H9 (cell line): ENCODE measurements around the gene CMTM4. TPM values are rescaled to one million over a fixed set of nuclear protein-coding genes. Genes with fewer than 3 reads are reported as not detected.

Experiments
- DNase-seq: peaks from one replicate; pipeline ENCODE4 v3.0.0-alpha.2; 2017
- H2AFZ ChIP-seq: one replicate; pipeline ENCODE4 v1.6.1; 2013; ENCODE audit warnings: mild to moderate bottlenecking, low read length, control low read depth, moderate library complexity
- H2AK5ac ChIP-seq: 2 replicates; pipeline ENCODE4 v1.6.1; 2013; ENCODE audit warnings: low read length, control low read depth, mixed read lengths; ENCODE audit not compliant: insufficient read length
- H2BK120ac ChIP-seq: one replicate; pipeline ENCODE4 v1.6.1; 2013; ENCODE audit warnings: low read depth, mild to moderate bottlenecking, low read length, control low read depth, inconsistent platforms; ENCODE audit not compliant: poor library complexity, severe bottlenecking
- H2BK12ac ChIP-seq: 2 replicates; pipeline ENCODE4 v1.6.1; 2013; ENCODE audit warnings: low read length, control low read depth, mixed read lengths, low read depth; ENCODE audit not compliant: insufficient read length
- H2BK15ac ChIP-seq: 2 replicates; pipeline ENCODE4 v1.6.1; 2013; ENCODE audit warnings: low read depth, low read length, control low read depth
- H2BK20ac ChIP-seq: one replicate; pipeline ENCODE4 v1.6.1; 2013; ENCODE audit warnings: low read depth, mild to moderate bottlenecking, low read length, control low read depth, inconsistent platforms; ENCODE audit not compliant: poor library complexity, severe bottlenecking
- H2BK5ac ChIP-seq: 2 replicates; pipeline ENCODE4 v1.6.1; 2013; ENCODE audit warnings: low read length, control low read depth, mixed read lengths; ENCODE audit not compliant: insufficient read length
- H3K14ac ChIP-seq: 2 replicates; pipeline ENCODE4 v1.6.1; 2013; ENCODE audit warnings: low read length, control low read depth; ENCODE audit not compliant: insufficient read depth
- H3K18ac ChIP-seq: 2 replicates; pipeline ENCODE4 v1.6.1; 2013; ENCODE audit warnings: low read depth, mild to moderate bottlenecking, mixed read lengths, low read length, control low read depth; ENCODE audit not compliant: insufficient read length
- H3K23ac ChIP-seq: 2 replicates; pipeline ENCODE4 v1.6.1; 2013; ENCODE audit warnings: low read length, control low read depth, mixed read lengths, low read depth; ENCODE audit not compliant: insufficient read length
- H3K23me2 ChIP-seq: 2 replicates; pipeline ENCODE4 v1.6.1; 2013; ENCODE audit warnings: low read depth, mild to moderate bottlenecking, mixed read lengths, low read length, control low read depth; ENCODE audit not compliant: insufficient read length, poor library complexity, severe bottlenecking
- H3K27ac ChIP-seq: 2 replicates; pipeline ENCODE4 v1.5.1; 2013; ENCODE audit warnings: low read length, control low read depth, mixed read lengths, low read depth; ENCODE audit not compliant: insufficient read length
- H3K27me3 ChIP-seq: 2 replicates; pipeline ENCODE4 v1.6.1; 2013; ENCODE audit warnings: low read length, control low read depth, inconsistent platforms; ENCODE audit not compliant: insufficient read depth
- H3K4ac ChIP-seq: 2 replicates; pipeline ENCODE4 v1.6.1; 2013; ENCODE audit warnings: low read depth, mild to moderate bottlenecking, control low read depth, inconsistent platforms, low read length, moderate library complexity
- H3K4me1 ChIP-seq: 2 replicates; pipeline ENCODE4 v1.6.1; 2013; ENCODE audit warnings: low read length, control low read depth, inconsistent platforms; ENCODE audit not compliant: insufficient read depth
- H3K4me2 ChIP-seq: 2 replicates; pipeline ENCODE4 v1.6.1; 2013; ENCODE audit warnings: low read length, control low read depth, mixed read lengths; ENCODE audit not compliant: insufficient read length, insufficient read depth
- H3K56ac ChIP-seq: 2 replicates; pipeline ENCODE4 v1.6.1; 2013; ENCODE audit warnings: low read depth, mild to moderate bottlenecking, mixed read lengths, low read length, control low read depth; ENCODE audit not compliant: insufficient read length
- H3K79me1 ChIP-seq: 2 replicates; pipeline ENCODE4 v1.6.1; 2013; ENCODE audit warnings: low read depth, mild to moderate bottlenecking, moderate library complexity, low read length, control low read depth, inconsistent platforms; ENCODE audit not compliant: insufficient read depth, poor library complexity, severe bottlenecking
- H3K79me2 ChIP-seq: 2 replicates; pipeline ENCODE4 v1.6.1; 2013; ENCODE audit warnings: low read length, control low read depth, inconsistent platforms; ENCODE audit not compliant: insufficient read depth
- H3K9ac ChIP-seq: 2 replicates; pipeline ENCODE4 v1.6.1; 2013; ENCODE audit warnings: low read length, control low read depth, mixed read lengths; ENCODE audit not compliant: insufficient read length; ENCODE audit errors: extremely low read depth
- H3K9me3 ChIP-seq: one replicate; pipeline ENCODE4 v1.6.1; 2013; ENCODE audit warnings: low read depth, low read length, inconsistent platforms; ENCODE audit not compliant: control insufficient read depth
- H3T11ph ChIP-seq: one replicate; pipeline ENCODE4 v1.6.1; 2013; ENCODE audit warnings: mild to moderate bottlenecking, low read length, control low read depth, inconsistent platforms
- H4K20me1 ChIP-seq: one replicate; pipeline ENCODE4 v1.6.1; 2013; ENCODE audit not compliant: control insufficient read depth, insufficient read length, insufficient read depth
- H4K5ac ChIP-seq: 2 replicates; pipeline ENCODE4 v1.6.1; 2013; ENCODE audit warnings: low read depth, mild to moderate bottlenecking, mixed read lengths, low read length, control low read depth; ENCODE audit not compliant: insufficient read length
- H4K8ac ChIP-seq: replicated peaks from 2 replicates; pipeline ENCODE4 v1.6.1; 2013; ENCODE audit warnings: low read length, control low read depth, mixed read lengths, low read depth; ENCODE audit not compliant: insufficient read length
- H4K91ac ChIP-seq: 2 replicates; pipeline ENCODE4 v1.6.1; 2013; ENCODE audit warnings: low read depth, mild to moderate bottlenecking, moderate library complexity, mixed read lengths, low read length, control low read depth; ENCODE audit not compliant: insufficient read length
- H3K27ac Mint-ChIP-seq, 3 experiments: 2 replicates in 2 of 3; 3 replicates in 1 of 3; pipeline ENCODE4 v1.8.0; 2020 to 2021; ENCODE audit warnings: mixed read lengths in 3 of 3, mild to moderate bottlenecking in 1 of 3, moderate library complexity in 1 of 3
- H3K27me3 Mint-ChIP-seq: 2 replicates; pipeline ENCODE4 v1.8.0; 2021; ENCODE audit warnings: low read depth, mild to moderate bottlenecking, moderate library complexity, mixed read lengths
- H3K36me3 Mint-ChIP-seq, 3 experiments: 2 replicates in 2 of 3; 3 replicates in 1 of 3; pipeline ENCODE4 v1.8.0; 2020 to 2021; ENCODE audit warnings: low read depth in 3 of 3, mixed read lengths in 3 of 3; ENCODE audit not compliant: insufficient read depth in 1 of 3
- H3K4me1 Mint-ChIP-seq, 2 experiments: 2 replicates each; pipeline ENCODE4 v1.8.0; 2020; ENCODE audit warnings: mixed read lengths in 2 of 2
- H3K4me3 Mint-ChIP-seq, 2 experiments: 2 replicates in 1 of 2; 3 replicates in 1 of 2; pipeline ENCODE4 v1.8.0; 2020 to 2021; ENCODE audit warnings: mild to moderate bottlenecking in 2 of 2, mixed read lengths in 2 of 2, moderate library complexity in 1 of 2
- H3K9me3 Mint-ChIP-seq, 2 experiments: 2 replicates in 1 of 2; 3 replicates in 1 of 2; pipeline ENCODE4 v1.8.0; 2020; ENCODE audit warnings: mild to moderate bottlenecking in 2 of 2, mixed read lengths in 2 of 2, moderate library complexity in 1 of 2
- CTCF ChIP-seq: fragments of 200-600 bp; sonication (generic); conservative IDR thresholded peaks from 3 replicates; pipeline ENCODE4 v1.8.0; 2021; ENCODE audit warnings: antibody characterized with exemption, mild to moderate bottlenecking
- WGBS: extraction: QIAGEN DNeasy Blood & Tissue Kit; methylation state at CpG from one replicate; pipeline ENCODE4 v1.1.7; 2013; ENCODE audit warnings: missing lambda C conversion rate, low lambda C conversion rate, mixed read lengths; ENCODE audit not compliant: insufficient read length; ENCODE audit errors: extremely low coverage; 5-methylcytosine and 5-hydroxymethylcytosine counted together
- total RNA-seq: library from RNA; stranded (reverse); gene quantifications from 2 replicates; pipeline ENCODE4 v1.2.1, GENCODE V29; 2021

The CMTM4 gene
- total RNA-seq, 1 experiment from 2014 or later: 40.5 TPM

DNA sequence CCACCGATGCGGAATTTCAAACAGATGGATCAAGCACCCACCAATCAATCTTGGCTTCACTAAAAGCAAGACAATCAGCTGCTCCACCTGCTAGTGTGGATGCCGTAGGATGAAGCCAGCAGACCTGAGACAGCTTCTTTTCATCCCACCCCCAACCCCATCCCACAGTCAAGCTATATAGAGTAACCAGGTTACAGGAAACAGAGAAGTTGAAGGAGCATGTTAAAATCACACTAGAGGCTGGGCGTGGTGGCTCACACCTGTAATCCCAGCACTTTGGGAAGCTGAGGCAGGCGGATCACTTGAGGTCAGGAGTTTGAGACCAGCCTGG is 37.7 kb downstream of the CMTM4 start:
- Histone ChIP-seq H2BK20ac (no peak overlapping the region), H3K27ac (no peak overlapping the region), H4K91ac (no peak overlapping the region), H3K23me2 (no peaks in the 10 kb centered on the region), H3K14ac (no peak overlapping the region), H2BK5ac (no peak overlapping the region), H3K79me2 (peaks cover 4% of the 10 kb centered on the region; the same call in 1 of the 2 replicates), H3K18ac (no peak overlapping the region), H2BK12ac (no peak overlapping the region), H4K20me1 (no peaks in the 10 kb centered on the region), H3K4me1 (peaks cover 2% of the 10 kb centered on the region; the same call in 1 of the 2 replicates), H3K9me3 (no peaks in the 10 kb centered on the region), H2AK5ac (no peak overlapping the region), H3K56ac (no peak overlapping the region), H3K27me3 (no peaks in the 10 kb centered on the region), H3K79me1 (peaks cover 5% of the 10 kb centered on the region), H4K5ac (no peak overlapping the region), H2AFZ (no peak overlapping the region), H3K4me2 (no peak overlapping the region), H3K9ac (no peak overlapping the region), H3T11ph (no peak overlapping the region), H4K8ac (no peak overlapping the region), H2BK120ac (no peak overlapping the region), H3K4ac (no peak overlapping the region), H3K23ac (no peak overlapping the region), H2BK15ac (no peak overlapping the region)
- Mint-ChIP-seq H3K27me3 (no peaks in the 10 kb centered on the region), H3K36me3 (no peaks in the 10 kb centered on the region), H3K4me3 (no peak overlapping the region), H3K4me1 (peaks cover 24 to 32% of the 10 kb centered on the region in 2 experiments), H3K27ac (0 out of 7 replicates have a peak overlapping the region, but pooled peaks of 1 of the 3 experiments have one; percentile 40), H3K9me3 (no peaks in the 10 kb centered on the region)
- no peak for DNase-seq
- TF ChIP-seq CTCF: no peak
- whole genome bisulfite sequencing: no CpG with 5 or more reads among the region's 5 CpGs
